Mucosa of rectum (tissue), 2 donors: ENCODE data around the gene PKD1L1.

Experiments used
- H3K27ac ChIP-seq, 2 donors: one replicate each; pipeline ENCODE4 v1.7.0; 2013; ENCODE audit warnings: inconsistent platforms in 2 of 2, low read depth in 2 of 2, low read length in 2 of 2
- H3K27me3 ChIP-seq, 2 donors: one replicate each; pipeline ENCODE4 v1.7.0; 2013; ENCODE audit warnings: low read length in 2 of 2; ENCODE audit not compliant: control insufficient read depth in 2 of 2, insufficient read depth in 2 of 2
- H3K36me3 ChIP-seq, 2 donors: one replicate each; pipeline ENCODE4 v1.7.0; 2013; ENCODE audit warnings: low read length in 2 of 2; ENCODE audit not compliant: control insufficient read depth in 2 of 2, insufficient read depth in 2 of 2
- H3K4me1 ChIP-seq, 2 donors: one replicate each; pipeline ENCODE4 v1.7.0; 2013; ENCODE audit warnings: low read length in 2 of 2, mild to moderate bottlenecking in 1 of 2; ENCODE audit not compliant: control insufficient read depth in 2 of 2, insufficient read depth in 2 of 2
- H3K4me3 ChIP-seq, 2 donors: one replicate each; pipeline ENCODE4 v1.7.0; 2013; ENCODE audit warnings: low read length in 2 of 2
- H3K9ac ChIP-seq, 2 donors: one replicate each; pipeline ENCODE4 v1.7.0; 2013; ENCODE audit warnings: low read length in 2 of 2, low read depth in 1 of 2, mild to moderate bottlenecking in 1 of 2
- H3K9me3 ChIP-seq, 2 donors: one replicate each; pipeline ENCODE4 v1.7.0; 2013; ENCODE audit warnings: low read length in 2 of 2; ENCODE audit not compliant: control insufficient read depth in 2 of 2
- donor health status: healthy.
- donor health status: Normal muscosa, but diverticular disease.

The PKD1L1 gene

DNA sequence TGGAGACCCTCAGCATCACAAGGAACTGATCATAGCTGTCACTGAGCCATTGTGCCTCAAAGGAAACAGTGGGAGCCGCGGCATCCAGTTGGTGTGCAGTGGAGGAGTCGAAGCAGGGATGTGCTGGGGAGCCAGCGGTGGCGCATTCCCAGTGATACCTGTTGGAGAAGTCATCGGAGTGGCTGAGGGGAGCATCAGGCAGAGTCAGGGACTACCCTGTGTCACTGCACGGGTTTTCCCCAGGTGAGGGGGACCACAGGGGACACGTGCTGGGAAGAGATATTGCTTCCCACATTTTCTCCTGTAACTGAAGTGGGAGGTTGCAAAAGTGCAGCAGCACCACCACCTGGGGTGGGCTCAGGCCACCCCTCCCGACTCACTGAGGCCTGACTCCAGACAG lies 57.7 kb downstream of the PKD1L1 start:
- Histone ChIP-seq H3K9me3 (no peaks in the 10 kb centered on the region), H3K36me3 (no peaks in the 10 kb centered on the region)

DNA sequence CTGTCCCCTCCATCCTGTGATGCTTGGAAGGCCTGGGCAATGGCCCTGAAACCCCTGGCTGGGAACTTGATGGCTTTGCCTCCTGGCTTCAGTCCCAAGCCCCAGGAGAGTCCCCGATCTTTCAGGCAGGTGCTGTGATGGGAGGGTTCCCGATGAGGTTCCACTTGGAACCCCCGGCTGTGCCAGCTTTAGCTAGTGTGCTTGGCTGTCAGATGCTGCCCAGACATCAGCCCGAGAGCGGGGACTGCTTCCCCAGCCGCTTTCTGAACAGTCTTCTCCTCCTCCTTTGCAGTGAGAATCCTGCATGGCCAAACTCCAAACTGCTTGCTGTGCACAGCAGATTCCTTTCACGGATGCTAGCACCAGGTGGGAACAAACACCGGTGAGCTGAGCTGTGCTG lies 58.1 kb downstream of the PKD1L1 start:
- Histone ChIP-seq H3K27me3 (no peaks in the 10 kb centered on the region), H3K27ac (no peak overlapping the region), H3K4me3 (no peak overlapping the region), H3K4me1 (peaks cover 0 to 1% of the 10 kb centered on the region in 2 donors), H3K9ac (no peak overlapping the region), H3K9me3 (no peaks in the 10 kb centered on the region), H3K36me3 (no peaks in the 10 kb centered on the region)

More for the DNA sequence above, 57.7 kb downstream of the PKD1L1 start:
- Histone ChIP-seq H3K27ac (no peak overlapping the region), H3K27me3 (no peaks in the 10 kb centered on the region), H3K4me3 (no peak overlapping the region), H3K9ac (no peak overlapping the region), H3K4me1 (peaks cover 0 to 3% of the 10 kb centered on the region in 2 donors)

DNA sequence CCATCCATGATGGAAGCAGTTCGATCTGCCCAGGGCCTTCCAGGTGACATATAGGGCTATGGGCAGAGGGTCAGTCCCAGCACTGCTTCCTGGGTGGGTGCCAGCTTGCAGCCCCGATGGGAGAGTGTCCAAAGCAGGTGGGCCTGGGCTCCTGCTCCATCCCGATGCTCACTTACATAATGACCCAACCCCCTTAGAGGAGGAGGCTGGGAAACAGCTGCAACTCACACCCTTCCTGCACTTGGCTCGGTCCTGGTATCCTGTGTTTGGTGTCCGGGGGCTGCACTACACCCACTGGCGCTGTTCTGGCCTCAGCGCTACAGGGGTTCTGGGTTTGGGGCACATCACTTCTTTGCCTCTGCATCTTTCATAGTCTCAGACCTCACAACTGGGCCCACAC lies 58.5 kb downstream of the PKD1L1 start:
- no peaks in the 10 kb centered on the region for H3K4me1 ChIP-seq
- no peak overlapping the region for H3K9ac ChIP-seq
- H3K4me3 ChIP-seq = no peak overlapping the region
- H3K27me3 ChIP-seq = no peaks in the 10 kb centered on the region
- H3K9me3 ChIP-seq = no peaks in the 10 kb centered on the region
- H3K27ac ChIP-seq = no peak overlapping the region
- no peaks in the 10 kb centered on the region for H3K36me3 ChIP-seq

- Histone ChIP-seq H3K27me3 (peaks cover 0 to 4% of the 10 kb centered on the region in 2 donors), H3K9me3 (no peaks in the 10 kb centered on the region), H3K36me3 (no peaks in the 10 kb centered on the region), H3K4me3 (no peak overlapping the region), H3K27ac (no peak overlapping the region), H3K4me1 (no peaks in the 10 kb centered on the region), H3K9ac (no peak overlapping the region)
Observed at GRCh38 chr7:47888371-47889265, 59.6 kb downstream of the PKD1L1 start.

GRCh38 chr7:47887016-47887640 lies 61.1 kb downstream of the PKD1L1 start:
- H3K4me1 ChIP-seq = no peaks in the 10 kb centered on the region
- no peak overlapping the region for H3K9ac ChIP-seq
- H3K4me3 ChIP-seq = no peak overlapping the region
- H3K27ac ChIP-seq = no peak overlapping the region
- H3K9me3 ChIP-seq = no peaks in the 10 kb centered on the region
- H3K27me3 ChIP-seq = peaks cover 0 to 4% of the 10 kb centered on the region in 2 donors
- H3K36me3 ChIP-seq = no peaks in the 10 kb centered on the region

- H3K27me3 ChIP-seq = peaks cover 0 to 4% of the 10 kb centered on the region in 2 donors
- H3K9me3 ChIP-seq = no peaks in the 10 kb centered on the region
- H3K4me3 ChIP-seq = no peak overlapping the region
- no peaks in the 10 kb centered on the region for H3K36me3 ChIP-seq
- H3K4me1 ChIP-seq = no peaks in the 10 kb centered on the region
- H3K9ac ChIP-seq = no peak overlapping the region
- H3K27ac ChIP-seq = no peak overlapping the region
Observed at GRCh38 chr7:47885987-47886811, 62.1 kb downstream of the PKD1L1 start.

DNA sequence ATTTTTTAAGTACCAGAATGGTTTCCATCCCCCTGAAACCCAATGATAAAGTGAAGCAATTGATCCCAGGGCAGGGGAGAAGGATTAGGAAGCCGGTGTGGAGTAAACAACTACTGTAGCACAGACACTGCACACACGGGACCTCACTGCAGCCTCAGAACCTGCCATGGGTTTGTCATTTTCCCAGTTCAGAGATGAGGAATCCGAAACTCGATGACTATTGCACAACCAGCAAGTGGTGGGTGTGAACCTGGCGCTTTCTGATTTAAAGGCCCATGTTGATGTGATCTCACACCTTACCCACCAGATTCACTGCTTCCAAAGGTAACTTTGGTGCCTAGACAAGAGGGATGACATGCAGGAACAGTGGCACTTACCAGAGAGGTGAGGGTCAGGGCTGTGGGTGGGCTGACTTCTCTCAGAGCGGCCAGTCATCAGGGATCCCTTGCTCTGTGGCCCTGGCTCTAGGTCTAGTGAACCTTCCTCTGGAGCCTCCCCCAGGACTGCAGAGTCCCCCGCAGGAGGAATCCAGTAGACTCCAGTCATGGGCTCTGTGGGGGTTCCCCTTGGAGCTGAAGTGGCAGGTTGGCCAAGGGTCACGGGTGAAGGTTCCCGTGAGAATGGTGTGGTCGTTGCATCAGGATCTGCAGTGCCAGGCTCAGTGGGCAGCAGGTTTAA lies 62.8 kb downstream of the PKD1L1 start:
- no peaks in the 10 kb centered on the region for H3K9me3 ChIP-seq
- H3K27ac ChIP-seq = no peak overlapping the region
- H3K9ac ChIP-seq = no peak overlapping the region
- H3K4me3 ChIP-seq = no peak overlapping the region
- no peaks in the 10 kb centered on the region for H3K36me3 ChIP-seq
- peaks cover 0 to 4% of the 10 kb centered on the region in 2 donors for H3K27me3 ChIP-seq
- no peaks in the 10 kb centered on the region for H3K4me1 ChIP-seq

GRCh38 chr7:47884675-47885074 lies 63.6 kb downstream of the PKD1L1 start:
- Histone ChIP-seq H3K27ac (no peak overlapping the region), H3K9ac (no peak overlapping the region), H3K4me1 (no peaks in the 10 kb centered on the region), H3K9me3 (no peaks in the 10 kb centered on the region), H3K27me3 (peaks cover 0 to 4% of the 10 kb centered on the region in 2 donors), H3K36me3 (no peaks in the 10 kb centered on the region), H3K4me3 (no peak overlapping the region)

DNA sequence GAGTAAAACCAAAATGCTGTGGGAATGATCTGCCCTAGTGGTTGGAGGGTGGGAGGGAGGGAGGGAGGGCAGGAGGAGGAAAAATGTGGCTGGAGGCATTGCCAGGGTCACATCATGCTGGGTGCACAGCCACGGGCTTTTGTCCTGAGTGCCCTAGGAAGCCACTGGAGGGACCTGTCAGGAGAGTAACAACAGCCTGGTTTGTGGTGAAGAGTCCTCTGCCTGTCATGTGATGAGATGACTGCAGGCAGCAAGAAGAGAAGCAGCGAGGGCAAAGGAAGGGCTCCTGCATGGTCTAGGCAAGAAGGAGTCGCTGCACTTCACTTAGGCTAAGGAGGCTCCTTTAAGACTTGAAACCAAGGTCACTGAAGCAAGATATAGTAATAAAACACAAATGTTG lies 65.6 kb downstream of the PKD1L1 start:
- no peak overlapping the region for H3K9ac ChIP-seq
- H3K36me3 ChIP-seq = no peaks in the 10 kb centered on the region
- H3K9me3 ChIP-seq = no peaks in the 10 kb centered on the region
- H3K27me3 ChIP-seq = peaks cover 0 to 4% of the 10 kb centered on the region in 2 donors
- H3K27ac ChIP-seq = no peak overlapping the region
- no peaks in the 10 kb centered on the region for H3K4me1 ChIP-seq
- H3K4me3 ChIP-seq = no peak overlapping the region
